HG02678 (cell line): Measurements from ENCODE around the gene VANGL2.

Experiments
- ATAC-seq: cut with Tn5 transposase; IDR thresholded peaks from one replicate; pipeline ENCODE4 v1.9.1; 2021; ENCODE audit warnings: mild to moderate bottlenecking, moderate library complexity; ENCODE audit not compliant: unreplicated experiment

VANGL2 gene

GRCh38 chr1:160400223-160400645 is at the start of gene VANGL2:
VANGL2 (plus strand) TSS chr1:160400564; CDS start chr1:160415838, 15,274 bp downstream.
- no peak for ATAC-seq

GRCh38 chr1:160351629-160352028 is 48.7 kb upstream of the VANGL2 start:
- no peak for ATAC-seq

GRCh38 chr1:160352555-160352954 is 47.8 kb upstream of the VANGL2 start:
- no peak for ATAC-seq

GRCh38 chr1:160353223-160353622 is 47.1 kb upstream of the VANGL2 start:
- ATAC-seq = no peak

- no peak for ATAC-seq
These were observed 45.9 kb upstream of the VANGL2 start for GRCh38 chr1:160354388-160354985.

- no peak for ATAC-seq
These were observed 42.9 kb upstream of the VANGL2 start for GRCh38 chr1:160357286-160358002.

GRCh38 chr1:160358073-160358472 is 42.3 kb upstream of the VANGL2 start:
- ATAC-seq = no peak

GRCh38 chr1:160359559-160360226 is 40.7 kb upstream of the VANGL2 start:
- no peak for ATAC-seq

- ATAC-seq = no peak
These were observed 40.1 kb upstream of the VANGL2 start for GRCh38 chr1:160360227-160360695.

GRCh38 chr1:160361199-160361598 is 39.2 kb upstream of the VANGL2 start:
- no peak for ATAC-seq

- no peak for ATAC-seq
These were observed 38.6 kb upstream of the VANGL2 start for GRCh38 chr1:160361814-160362167.

GRCh38 chr1:160362168-160362957 is 38.0 kb upstream of the VANGL2 start:
- no peak for ATAC-seq

GRCh38 chr1:160363010-160363409 is 37.4 kb upstream of the VANGL2 start:
- no peak for ATAC-seq

- no peak for ATAC-seq
These were observed 36.2 kb upstream of the VANGL2 start for GRCh38 chr1:160363951-160364735.

- ATAC-seq = no peak
These were observed 35.0 kb upstream of the VANGL2 start for GRCh38 chr1:160365325-160365724.

- ATAC-seq = no peak
These were observed 33.4 kb upstream of the VANGL2 start, which contains the start of gene NHLH1 for GRCh38 chr1:160366731-160367515. NHLH1 (plus strand) TSS chr1:160367071; CDS start chr1:160370732, 3,661 bp downstream.

- ATAC-seq = no peak
These were observed 32.9 kb upstream of the VANGL2 start for GRCh38 chr1:160367516-160367900.

- ATAC-seq = no peak
These were observed 32.1 kb upstream of the VANGL2 start for GRCh38 chr1:160367934-160368923.
